Esophagus muscularis mucosa (tissue), 4 donors: ENCODE results near the gene LRRC39. TPM values are rescaled to one million over a fixed set of nuclear protein-coding genes. Genes with fewer than 3 reads are reported as not detected.

Experiments used
- DNase-seq: peaks from one replicate; pipeline ENCODE4 v3.0.0-alpha.2; 2017; ENCODE audit errors: extremely low spot score
- H3K27ac ChIP-seq, 4 donors: fragments of 200-600 bp; sonication (generic); replicated peaks in 1 of 4; 1 replicate in 3 of 4; 2 replicates in 1 of 4; pipeline ENCODE4 v1.5.1; 2016 to 2019; ENCODE audit warnings: mild to moderate bottlenecking in 1 of 4
- H3K27me3 ChIP-seq, 4 donors: fragments of 200-600 bp; sonication (generic); one replicate each; pipeline versions ENCODE4 v1.5.1 to v1.6.0; 2016 to 2019
- H3K36me3 ChIP-seq, 4 donors: fragments of 200-600 bp; sonication (generic); one replicate each; pipeline ENCODE4 v1.5.1; 2016 to 2019
- H3K4me1 ChIP-seq, 4 donors: fragments of 200-600 bp; sonication (generic); one replicate each; pipeline ENCODE4 v1.5.1; 2016 to 2019
- H3K4me3 ChIP-seq, 4 donors: fragments of 200-600 bp; sonication (generic); 1 replicate in 2 of 4; 2 replicates in 2 of 4; pipeline ENCODE4 v1.5.1; 2016 to 2019; ENCODE audit warnings: mild to moderate bottlenecking in 4 of 4, moderate library complexity in 1 of 4
- H3K9me3 ChIP-seq, 4 donors: fragments of 200-600 bp; sonication (generic); 1 replicate in 3 of 4; 2 replicates in 1 of 4; pipeline ENCODE4 v1.5.1; 2016 to 2019
- CTCF ChIP-seq, 3 experiments: fragments of 200-600 bp in 2 of 3; fragments of 450-650 bp in 1 of 3; sonication (generic) in 2 of 3; IDR thresholded peaks; one replicate each; pipeline ENCODE4 v1.5.1; 2017 to 2019; ENCODE audit warnings: antibody characterized with exemption in 3 of 3, mild to moderate bottlenecking in 2 of 3, moderate library complexity in 1 of 3
- EP300 ChIP-seq: sonication (generic); formaldehyde crosslinking; IDR thresholded peaks from one replicate; pipeline ENCODE4 v1.6.1; 2017; ENCODE audit warnings: antibody characterized with exemption
- POLR2A ChIP-seq: fragments of 450-650 bp; IDR thresholded peaks from one replicate; pipeline ENCODE4 v1.6.1; 2017; ENCODE audit warnings: antibody characterized with exemption, moderate library complexity, mild to moderate bottlenecking, low read depth
- POLR2AphosphoS5 ChIP-seq, 2 donors: sonication (generic); formaldehyde crosslinking; IDR thresholded peaks; one replicate each; pipeline ENCODE4 v1.6.1; 2017; ENCODE audit warnings: antibody characterized with exemption in 2 of 2
- WGBS: methylation state at CpG from one replicate; pipeline ENCODE4 v1.1.5; 2018; 5-methylcytosine and 5-hydroxymethylcytosine counted together
- intact Hi-C: fragments of 100-400 bp; cut with DNase I; formaldehyde crosslinking; loops from one replicate; pipeline ENCODE4 v1.15.1; 2023
- total RNA-seq, 4 donors: library from RNA; depleted of rRNA; stranded (reverse); fragments of >200 nt; gene quantifications; one replicate each; pipeline versions ENCODE4 v1.1.0 to v1.2.1, GENCODE V29; 2016

Gene LRRC39
- total RNA-seq, 4 donors from 2014 or later = 0.50 to 0.97 (median 0.85) TPM

GRCh38 chr1:100177295-100178041, 588 bp downstream of the LRRC39 start:
- 86% methylated on average over 4 of the region's 4 CpGs for WGBS
- no peak overlapping the region for H3K27ac ChIP-seq
- peaks cover 0 to 6% (median 2%) of the 10 kb centered on the region in 4 donors for H3K4me1 ChIP-seq
- H3K9me3 ChIP-seq = no peaks in the 10 kb centered on the region
- TF ChIP-seq POLR2A = no peak
- TF ChIP-seq EP300 = no peak
- no peak for TF ChIP-seq POLR2AphosphoS5 (IDR thresholded peaks at IDR 0.05)
- no peak for TF ChIP-seq CTCF (IDR thresholded peaks at IDR 0.05)
- H3K36me3 ChIP-seq = no peaks in the 10 kb centered on the region
- H3K27me3 ChIP-seq = no peaks in the 10 kb centered on the region
- no peak for DNase-seq
- intact Hi-C loops = no loop called here
- H3K4me3 ChIP-seq = no peak overlapping the region

DNA sequence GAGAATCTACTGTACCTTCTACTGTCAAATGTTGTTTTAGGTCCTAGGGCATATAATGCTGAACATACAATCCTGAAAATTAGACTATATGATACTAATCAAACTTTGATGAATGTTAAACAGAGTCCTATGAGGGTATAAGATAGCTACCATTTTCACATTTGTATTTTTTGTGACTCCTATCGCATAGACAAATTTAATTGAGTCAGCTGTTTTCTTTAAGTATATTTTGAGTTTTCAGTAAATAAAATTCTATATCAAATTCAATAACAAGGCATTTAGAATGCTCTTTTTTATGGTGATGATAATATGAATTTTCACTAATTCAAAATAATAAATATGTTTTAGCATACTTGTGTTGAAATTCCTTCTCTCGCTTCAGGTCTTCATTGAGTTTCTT, 10.0 kb downstream of the LRRC39 start:
- Histone ChIP-seq H3K4me1 (no peaks in the 10 kb centered on the region), H3K4me3 (no peak overlapping the region), H3K36me3 (no peaks in the 10 kb centered on the region), H3K27ac (no peak overlapping the region), H3K9me3 (no peaks in the 10 kb centered on the region), H3K27me3 (no peaks in the 10 kb centered on the region)
- TF ChIP-seq POLR2AphosphoS5 (IDR thresholded peaks at IDR 0.05) (no peak), CTCF (IDR thresholded peaks at IDR 0.05) (no peak), EP300 (no peak), POLR2A (no peak)
- DNase-seq = no peak
- intact Hi-C loops = no loop called here
- WGBS = 98% methylated on average over 2 of the region's 2 CpGs

- 92% methylated on average over 5 of the region's 5 CpGs for WGBS
- intact Hi-C loops = no loop called here
- no peaks in the 10 kb centered on the region for H3K36me3 ChIP-seq
- no peaks in the 10 kb centered on the region for H3K4me1 ChIP-seq
- TF ChIP-seq EP300 (no peak), POLR2A (no peak), CTCF (IDR thresholded peaks at IDR 0.05) (no peak), POLR2AphosphoS5 (IDR thresholded peaks at IDR 0.05) (no peak)
- no peak for DNase-seq
- H3K27ac ChIP-seq = no peak overlapping the region
- no peaks in the 10 kb centered on the region for H3K27me3 ChIP-seq
- H3K9me3 ChIP-seq = no peaks in the 10 kb centered on the region
- H3K4me3 ChIP-seq = no peak overlapping the region
Observed at GRCh38 chr1:100164702-100165101, 13.4 kb downstream of the LRRC39 start.

- no peak for DNase-seq
- WGBS = 65% methylated on average over 2 of the region's 2 CpGs
- Histone ChIP-seq H3K4me1 (no peaks in the 10 kb centered on the region), H3K27ac (no peak overlapping the region), H3K4me3 (no peak overlapping the region), H3K9me3 (no peaks in the 10 kb centered on the region), H3K27me3 (no peaks in the 10 kb centered on the region), H3K36me3 (no peaks in the 10 kb centered on the region)
- intact Hi-C loops = no loop called here
- no peak for TF ChIP-seq CTCF (IDR thresholded peaks at IDR 0.05)
- no peak for TF ChIP-seq POLR2AphosphoS5 (IDR thresholded peaks at IDR 0.05)
- TF ChIP-seq POLR2A = no peak
- no peak for TF ChIP-seq EP300
Observed at GRCh38 chr1:100164216-100164615, 13.8 kb downstream of the LRRC39 start.

- TF ChIP-seq EP300 = no peak
- DNase-seq = no peak
- no peak overlapping the region for H3K27ac ChIP-seq
- no peaks in the 10 kb centered on the region for H3K9me3 ChIP-seq
- H3K4me3 ChIP-seq = no peak overlapping the region
- intact Hi-C loops = no loop called here
- H3K27me3 ChIP-seq = no peaks in the 10 kb centered on the region
- H3K36me3 ChIP-seq = peaks cover 0 to 4% (median 0%) of the 10 kb centered on the region in 4 donors
- no peaks in the 10 kb centered on the region for H3K4me1 ChIP-seq
Observed at GRCh38 chr1:100162881-100163280, 15.2 kb downstream of the LRRC39 start.
